Liver (tissue), 9 donors: ENCODE data around the gene DHRS9. TPM values are rescaled to one million over a fixed set of nuclear protein-coding genes. Genes with fewer than 3 reads are reported as not detected.

Experiments used
- DNase-seq: peaks from one replicate; pipeline ENCODE4 v3.0.0-alpha.2; 2017; ENCODE audit warnings: low spot score
- H3K27ac ChIP-seq, 2 donors: one replicate each; pipeline ENCODE4 v1.7.0; 2013; ENCODE audit warnings: inconsistent platforms in 2 of 2, low read length in 2 of 2, control low read depth in 1 of 2, low read depth in 1 of 2, mild to moderate bottlenecking in 1 of 2
- H3K27me3 ChIP-seq, 4 donors: one replicate each; pipeline versions ENCODE4 v1.6.1 to v1.7.0; 2013; ENCODE audit warnings: low read length in 3 of 4, inconsistent platforms in 1 of 4, mild to moderate bottlenecking in 1 of 4, moderate library complexity in 1 of 4; ENCODE audit not compliant: control insufficient read depth in 4 of 4, insufficient read depth in 4 of 4
- H3K36me3 ChIP-seq, 4 donors: one replicate each; pipeline versions ENCODE4 v1.6.1 to v1.7.0; 2013; ENCODE audit warnings: low read length in 3 of 4, mild to moderate bottlenecking in 3 of 4, low read depth in 1 of 4, moderate library complexity in 1 of 4; ENCODE audit not compliant: control insufficient read depth in 4 of 4, insufficient read depth in 3 of 4
- H3K4me1 ChIP-seq, 4 donors: one replicate each; pipeline versions ENCODE4 v1.6.1 to v1.7.0; 2013; ENCODE audit warnings: low read length in 3 of 4, mild to moderate bottlenecking in 3 of 4, moderate library complexity in 1 of 4; ENCODE audit not compliant: control insufficient read depth in 4 of 4, insufficient read depth in 4 of 4
- H3K4me3 ChIP-seq, 3 donors: one replicate each; pipeline versions ENCODE4 v1.6.1 to v1.7.0; 2013; ENCODE audit warnings: low read length in 3 of 3, control low read depth in 1 of 3, low read depth in 1 of 3, mild to moderate bottlenecking in 1 of 3
- H3K9ac ChIP-seq, 2 donors: one replicate each; pipeline ENCODE4 v1.7.0; 2013; ENCODE audit warnings: low read length in 2 of 2, mild to moderate bottlenecking in 2 of 2, moderate library complexity in 2 of 2, control low read depth in 1 of 2, low read depth in 1 of 2
- H3K9me3 ChIP-seq, 4 donors: one replicate each; pipeline versions ENCODE4 v1.6.1 to v1.7.0; 2013; ENCODE audit warnings: low read length in 3 of 4; ENCODE audit not compliant: control insufficient read depth in 4 of 4
- ATF3 ChIP-seq: IDR thresholded peaks from 2 replicates; pipeline ENCODE4 v1.6.1; 2016; ENCODE audit warnings: antibody characterized with exemption
- EGR1 ChIP-seq, 2 donors: IDR thresholded peaks; 2 replicates each; pipeline ENCODE4 v1.6.1; 2016 to 2018; ENCODE audit warnings: antibody characterized with exemption in 2 of 2, low read depth in 2 of 2
- FOXA1 ChIP-seq: IDR thresholded peaks from 2 replicates; pipeline ENCODE4 v1.6.1; 2016; ENCODE audit warnings: antibody characterized with exemption
- FOXA2 ChIP-seq: IDR thresholded peaks from 2 replicates; pipeline ENCODE4 v1.6.1; 2016; ENCODE audit warnings: antibody characterized with exemption
- GABPA ChIP-seq, 2 donors: IDR thresholded peaks in 1 of 2; conservative IDR thresholded peaks in 1 of 2; 2 replicates each; pipeline ENCODE4 v1.6.1; 2016; ENCODE audit warnings: antibody characterized with exemption in 2 of 2, mild to moderate bottlenecking in 1 of 2, moderate library complexity in 1 of 2
- HNF4A ChIP-seq, 2 donors: conservative IDR thresholded peaks; 2 replicates each; pipeline ENCODE4 v1.6.1; 2016; ENCODE audit warnings: antibody characterized with exemption in 2 of 2, mild to moderate bottlenecking in 2 of 2
- JUND ChIP-seq, 2 donors: IDR thresholded peaks; 2 replicates each; pipeline ENCODE4 v1.6.1; 2016; ENCODE audit warnings: antibody characterized with exemption in 2 of 2
- NR2F2 ChIP-seq: IDR thresholded peaks from 2 replicates; pipeline ENCODE4 v1.6.1; 2016; ENCODE audit warnings: antibody characterized with exemption
- SP1 ChIP-seq: IDR thresholded peaks from 2 replicates; pipeline ENCODE4 v1.6.1; 2018; ENCODE audit warnings: antibody characterized with exemption, mild to moderate bottlenecking
- TAF1 ChIP-seq: conservative IDR thresholded peaks from 2 replicates; pipeline ENCODE4 v1.6.1; 2016; ENCODE audit warnings: antibody characterized with exemption, mild to moderate bottlenecking
- WGBS: extraction: QIAGEN DNeasy Blood & Tissue Kit; methylation state at CpG from one replicate; pipeline ENCODE4 v1.1.7; 2013; 5-methylcytosine and 5-hydroxymethylcytosine counted together
- polyA plus RNA-seq, 2 donors: library from polyadenylated mRNA; stranded (reverse) in 1 of 2; unstranded in 1 of 2; fragments of 200-250 nt in 1 of 2; fragments of >200 nt in 1 of 2; fragmentation: Nextera tagmentation in 1 of 2; extraction: Ambion mirVana in 1 of 2; gene quantifications; one replicate each; pipeline versions ENCODE4 v1.2.1 to v1.2.3, GENCODE V29; 2013 to 2015
- total RNA-seq, 2 donors: library from RNA; depleted of rRNA; stranded (reverse); fragments of >200 nt; gene quantifications; one replicate each; pipeline ENCODE4 v1.2.3, GENCODE V29; 2014
- TF ChIP-seq, protein P1 (sequence below): IDR thresholded peaks from 2 replicates; pipeline ENCODE4 v1.6.1; 2016; ENCODE audit warnings: antibody characterized with exemption
- TF ChIP-seq, protein P2 (sequence below): fragments of 150-350 bp; IDR thresholded peaks from 2 replicates; pipeline ENCODE4 v1.5.1; 2017; ENCODE audit warnings: improper control_type of control experiment, low read depth, low read length; ENCODE audit not compliant: missing input control
- TF ChIP-seq, protein P3 (sequence below): IDR thresholded peaks from 2 replicates; pipeline ENCODE4 v1.6.1; 2016; ENCODE audit warnings: antibody characterized with exemption
- TF ChIP-seq, protein P4 (sequence below): IDR thresholded peaks from 2 replicates; pipeline ENCODE4 v1.6.1; 2016; ENCODE audit warnings: antibody characterized with exemption, mild to moderate bottlenecking
- donor health status: healthy.
- donor health status: healthy.
- donor health status: healthy.
- donor health status: healthy.
- donor health status: healthy.

DHRS9 gene
- total and polyA plus RNA-seq, 4 donors: 0.25 to 0.93 (median 0.63) TPM

DNA sequence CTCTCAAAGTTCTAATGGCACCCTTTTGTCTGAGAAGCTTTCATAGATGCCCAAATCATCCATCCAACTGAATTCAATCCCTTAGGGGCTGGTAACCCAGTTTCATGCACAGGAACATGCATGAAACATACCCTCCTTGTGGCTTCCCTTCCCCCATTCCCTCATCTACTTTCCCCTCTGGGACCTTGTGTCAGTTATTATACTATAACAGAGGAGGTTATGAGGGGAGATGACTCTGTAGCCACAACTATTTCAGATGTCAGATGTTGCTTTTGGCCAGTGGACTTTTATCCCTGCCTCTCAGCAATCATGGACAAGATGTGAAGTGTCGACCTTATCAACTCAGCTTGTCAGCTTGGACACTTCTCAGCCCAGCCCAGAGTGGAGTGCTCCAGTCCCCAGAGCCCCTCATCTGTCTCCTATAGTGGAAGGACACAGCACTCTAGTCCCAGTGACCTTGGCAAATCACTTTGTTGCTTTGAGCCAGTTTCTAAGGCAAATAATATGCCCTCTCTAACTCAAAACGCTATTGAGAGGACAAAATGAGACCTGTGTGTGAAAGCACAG lies 8.4 kb downstream of the DHRS9 start:
- no peak for DNase-seq
- no peaks in the 10 kb centered on the region for H3K36me3 ChIP-seq
- H3K27me3 ChIP-seq: no peaks in the 10 kb centered on the region
- no peak overlapping the region for H3K4me3 ChIP-seq
- no peaks in the 10 kb centered on the region for H3K9me3 ChIP-seq
- WGBS: 25% methylated on average over 2 of the region's 2 CpGs
- no peak overlapping the region for H3K27ac ChIP-seq
- TF ChIP-seq GABPA (IDR thresholded peaks at IDR 0.05 in 1 of 2, conservative IDR thresholded peaks at IDR 0.05 in 1 of 2): no peak
- TF ChIP-seq HNF4A (conservative IDR thresholded peaks at IDR 0.05): no peak
- TF ChIP-seq ATF3: no peak
- no peak for TF ChIP-seq FOXA1
- TF ChIP-seq JUND (IDR thresholded peaks at IDR 0.05): no peak
- TF ChIP-seq, protein P1, sequence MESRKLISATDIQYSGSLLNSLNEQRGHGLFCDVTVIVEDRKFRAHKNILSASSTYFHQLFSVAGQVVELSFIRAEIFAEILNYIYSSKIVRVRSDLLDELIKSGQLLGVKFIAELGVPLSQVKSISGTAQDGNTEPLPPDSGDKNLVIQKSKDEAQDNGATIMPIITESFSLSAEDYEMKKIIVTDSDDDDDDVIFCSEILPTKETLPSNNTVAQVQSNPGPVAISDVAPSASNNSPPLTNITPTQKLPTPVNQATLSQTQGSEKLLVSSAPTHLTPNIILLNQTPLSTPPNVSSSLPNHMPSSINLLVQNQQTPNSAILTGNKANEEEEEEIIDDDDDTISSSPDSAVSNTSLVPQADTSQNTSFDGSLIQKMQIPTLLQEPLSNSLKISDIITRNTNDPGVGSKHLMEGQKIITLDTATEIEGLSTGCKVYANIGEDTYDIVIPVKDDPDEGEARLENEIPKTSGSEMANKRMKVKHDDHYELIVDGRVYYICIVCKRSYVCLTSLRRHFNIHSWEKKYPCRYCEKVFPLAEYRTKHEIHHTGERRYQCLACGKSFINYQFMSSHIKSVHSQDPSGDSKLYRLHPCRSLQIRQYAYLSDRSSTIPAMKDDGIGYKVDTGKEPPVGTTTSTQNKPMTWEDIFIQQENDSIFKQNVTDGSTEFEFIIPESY: no peak
- TF ChIP-seq NR2F2: no peak
- TF ChIP-seq, protein P2, sequence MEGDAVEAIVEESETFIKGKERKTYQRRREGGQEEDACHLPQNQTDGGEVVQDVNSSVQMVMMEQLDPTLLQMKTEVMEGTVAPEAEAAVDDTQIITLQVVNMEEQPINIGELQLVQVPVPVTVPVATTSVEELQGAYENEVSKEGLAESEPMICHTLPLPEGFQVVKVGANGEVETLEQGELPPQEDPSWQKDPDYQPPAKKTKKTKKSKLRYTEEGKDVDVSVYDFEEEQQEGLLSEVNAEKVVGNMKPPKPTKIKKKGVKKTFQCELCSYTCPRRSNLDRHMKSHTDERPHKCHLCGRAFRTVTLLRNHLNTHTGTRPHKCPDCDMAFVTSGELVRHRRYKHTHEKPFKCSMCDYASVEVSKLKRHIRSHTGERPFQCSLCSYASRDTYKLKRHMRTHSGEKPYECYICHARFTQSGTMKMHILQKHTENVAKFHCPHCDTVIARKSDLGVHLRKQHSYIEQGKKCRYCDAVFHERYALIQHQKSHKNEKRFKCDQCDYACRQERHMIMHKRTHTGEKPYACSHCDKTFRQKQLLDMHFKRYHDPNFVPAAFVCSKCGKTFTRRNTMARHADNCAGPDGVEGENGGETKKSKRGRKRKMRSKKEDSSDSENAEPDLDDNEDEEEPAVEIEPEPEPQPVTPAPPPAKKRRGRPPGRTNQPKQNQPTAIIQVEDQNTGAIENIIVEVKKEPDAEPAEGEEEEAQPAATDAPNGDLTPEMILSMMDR: no peak
- TF ChIP-seq FOXA2: no peak
- no peak for TF ChIP-seq TAF1
- TF ChIP-seq, protein P3, sequence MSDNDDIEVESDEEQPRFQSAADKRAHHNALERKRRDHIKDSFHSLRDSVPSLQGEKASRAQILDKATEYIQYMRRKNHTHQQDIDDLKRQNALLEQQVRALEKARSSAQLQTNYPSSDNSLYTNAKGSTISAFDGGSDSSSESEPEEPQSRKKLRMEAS: no peak
- no peak for TF ChIP-seq SP1
- TF ChIP-seq EGR1 (IDR thresholded peaks at IDR 0.05; ENCODE audit: low read depth in 2 of 2): no peak
- TF ChIP-seq, protein P4, sequence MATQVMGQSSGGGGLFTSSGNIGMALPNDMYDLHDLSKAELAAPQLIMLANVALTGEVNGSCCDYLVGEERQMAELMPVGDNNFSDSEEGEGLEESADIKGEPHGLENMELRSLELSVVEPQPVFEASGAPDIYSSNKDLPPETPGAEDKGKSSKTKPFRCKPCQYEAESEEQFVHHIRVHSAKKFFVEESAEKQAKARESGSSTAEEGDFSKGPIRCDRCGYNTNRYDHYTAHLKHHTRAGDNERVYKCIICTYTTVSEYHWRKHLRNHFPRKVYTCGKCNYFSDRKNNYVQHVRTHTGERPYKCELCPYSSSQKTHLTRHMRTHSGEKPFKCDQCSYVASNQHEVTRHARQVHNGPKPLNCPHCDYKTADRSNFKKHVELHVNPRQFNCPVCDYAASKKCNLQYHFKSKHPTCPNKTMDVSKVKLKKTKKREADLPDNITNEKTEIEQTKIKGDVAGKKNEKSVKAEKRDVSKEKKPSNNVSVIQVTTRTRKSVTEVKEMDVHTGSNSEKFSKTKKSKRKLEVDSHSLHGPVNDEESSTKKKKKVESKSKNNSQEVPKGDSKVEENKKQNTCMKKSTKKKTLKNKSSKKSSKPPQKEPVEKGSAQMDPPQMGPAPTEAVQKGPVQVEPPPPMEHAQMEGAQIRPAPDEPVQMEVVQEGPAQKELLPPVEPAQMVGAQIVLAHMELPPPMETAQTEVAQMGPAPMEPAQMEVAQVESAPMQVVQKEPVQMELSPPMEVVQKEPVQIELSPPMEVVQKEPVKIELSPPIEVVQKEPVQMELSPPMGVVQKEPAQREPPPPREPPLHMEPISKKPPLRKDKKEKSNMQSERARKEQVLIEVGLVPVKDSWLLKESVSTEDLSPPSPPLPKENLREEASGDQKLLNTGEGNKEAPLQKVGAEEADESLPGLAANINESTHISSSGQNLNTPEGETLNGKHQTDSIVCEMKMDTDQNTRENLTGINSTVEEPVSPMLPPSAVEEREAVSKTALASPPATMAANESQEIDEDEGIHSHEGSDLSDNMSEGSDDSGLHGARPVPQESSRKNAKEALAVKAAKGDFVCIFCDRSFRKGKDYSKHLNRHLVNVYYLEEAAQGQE: no peak
- no peak overlapping the region for H3K9ac ChIP-seq
- H3K4me1 ChIP-seq: peaks cover 5 to 29% (median 7%) of the 10 kb centered on the region in 4 donors
